Nephron progenitor cell (in vitro differentiated cells): ENCODE measurements around the gene ZBTB49.
"Not testable (repeated sequence)": the region's sequence is repeated elsewhere in the genome, so short reads cannot be mapped to it uniquely, and the experiment has no call there.

ENCODE experiments used
- DNase-seq: peaks from one replicate; pipeline ENCODE4 v3.0.0; 2021
- H3K27ac Mint-ChIP-seq: 2 replicates; pipeline ENCODE4 v1.8.0; 2021; ENCODE audit warnings: mild to moderate bottlenecking, moderate library complexity, mixed read lengths
- H3K27me3 Mint-ChIP-seq: 2 replicates; pipeline ENCODE4 v1.8.0; 2021; ENCODE audit warnings: mild to moderate bottlenecking, low read depth, mixed read lengths; ENCODE audit not compliant: poor library complexity
- H3K36me3 Mint-ChIP-seq: 2 replicates; pipeline ENCODE4 v1.8.0; 2021; ENCODE audit warnings: low read depth, mixed read lengths
- H3K4me1 Mint-ChIP-seq: 2 replicates; pipeline ENCODE4 v1.8.0; 2021; ENCODE audit warnings: mixed read lengths
- H3K4me3 Mint-ChIP-seq: 2 replicates; pipeline ENCODE4 v1.8.0; 2021; ENCODE audit warnings: mild to moderate bottlenecking, moderate library complexity, mixed read lengths
- H3K9me3 Mint-ChIP-seq: 2 replicates; pipeline ENCODE4 v1.8.0; 2021; ENCODE audit warnings: mild to moderate bottlenecking, moderate library complexity, mixed read lengths
- CTCF ChIP-seq: fragments of 200-600 bp; sonication (generic); IDR thresholded peaks from 2 replicates; pipeline ENCODE4 v1.5.0; 2021; ENCODE audit warnings: antibody characterized with exemption

Gene ZBTB49

DNA sequence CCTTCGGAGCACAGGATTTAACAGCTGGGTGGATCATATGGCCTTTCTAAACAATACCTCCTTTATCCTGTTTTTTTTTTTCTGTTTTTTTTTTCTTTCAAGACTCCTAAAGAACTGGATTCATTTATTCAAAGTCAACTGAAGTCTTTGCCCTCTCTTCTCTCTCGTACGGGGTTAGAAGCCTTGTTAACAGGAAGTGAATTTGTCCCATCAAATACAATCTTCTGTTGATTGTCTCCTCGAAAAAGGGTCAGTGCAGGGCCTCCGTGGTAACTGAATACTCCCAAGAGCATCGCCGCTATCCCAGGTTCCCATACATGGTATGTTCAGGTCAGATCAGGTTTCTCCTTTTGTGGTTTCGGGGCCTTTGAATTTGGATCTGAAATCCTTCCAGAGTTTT is 40.2 kb upstream of the ZBTB49 start:
- H3K4me1 Mint-ChIP-seq = peaks cover 42% of the 10 kb centered on the region
- H3K9me3 Mint-ChIP-seq = no peaks in the 10 kb centered on the region
- peak overlapping the region; percentile 91 for H3K27ac Mint-ChIP-seq
- DNase-seq = no peak
- H3K36me3 Mint-ChIP-seq = peaks cover 12% of the 10 kb centered on the region
- no peak for TF ChIP-seq CTCF
- H3K4me3 Mint-ChIP-seq = peak overlapping the region; percentile 76
- H3K27me3 Mint-ChIP-seq = peaks cover 32% of the 10 kb centered on the region

GRCh38 chr4:4254199-4254598 is 35.9 kb upstream of the ZBTB49 start:
- H3K4me3 Mint-ChIP-seq = no peak overlapping the region
- peaks cover 25% of the 10 kb centered on the region for H3K4me1 Mint-ChIP-seq
- DNase-seq = no peak
- H3K27me3 Mint-ChIP-seq = peaks cover 42% of the 10 kb centered on the region
- no peak overlapping the region for H3K27ac Mint-ChIP-seq
- H3K9me3 Mint-ChIP-seq = no peaks in the 10 kb centered on the region
- no peak for TF ChIP-seq CTCF
- H3K36me3 Mint-ChIP-seq = no peaks in the 10 kb centered on the region

DNA sequence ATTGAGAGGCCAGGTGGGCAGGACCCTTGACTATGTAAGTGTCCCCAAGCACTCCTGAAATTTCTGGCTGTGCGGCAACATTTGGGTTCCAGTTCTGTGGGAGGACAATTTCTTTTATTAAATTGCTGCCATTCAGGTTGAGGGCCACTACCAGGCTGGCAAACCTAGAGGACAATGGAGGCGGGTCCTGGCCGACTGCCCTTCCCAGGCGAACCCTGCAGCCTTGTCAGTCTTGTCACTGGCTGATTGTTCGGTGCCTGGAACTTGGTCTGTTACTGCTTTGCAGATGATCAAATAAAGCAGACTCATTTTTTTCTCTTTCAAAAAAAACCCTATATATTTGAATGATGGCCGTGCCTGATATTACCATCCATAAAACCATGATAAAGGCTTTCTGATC is 35.4 kb upstream of the ZBTB49 start:
- no peak for TF ChIP-seq CTCF
- Mint-ChIP-seq H3K9me3 (no peaks in the 10 kb centered on the region), H3K4me1 (peaks cover 25% of the 10 kb centered on the region), H3K27me3 (peaks cover 42% of the 10 kb centered on the region), H3K36me3 (no peaks in the 10 kb centered on the region), H3K27ac (no peak overlapping the region), H3K4me3 (no peak overlapping the region)
- DNase-seq = no peak

- H3K27me3 Mint-ChIP-seq = peaks cover 41% of the 10 kb centered on the region
- H3K27ac Mint-ChIP-seq = no peak overlapping the region
- no peak for TF ChIP-seq CTCF
- peaks cover 12% of the 10 kb centered on the region for H3K4me1 Mint-ChIP-seq
- H3K36me3 Mint-ChIP-seq = no peaks in the 10 kb centered on the region
- DNase-seq = no peak
- H3K4me3 Mint-ChIP-seq = no peak overlapping the region
- H3K9me3 Mint-ChIP-seq = no peaks in the 10 kb centered on the region
These were observed 33.3 kb upstream of the ZBTB49 start for GRCh38 chr4:4256799-4257198.

DNA sequence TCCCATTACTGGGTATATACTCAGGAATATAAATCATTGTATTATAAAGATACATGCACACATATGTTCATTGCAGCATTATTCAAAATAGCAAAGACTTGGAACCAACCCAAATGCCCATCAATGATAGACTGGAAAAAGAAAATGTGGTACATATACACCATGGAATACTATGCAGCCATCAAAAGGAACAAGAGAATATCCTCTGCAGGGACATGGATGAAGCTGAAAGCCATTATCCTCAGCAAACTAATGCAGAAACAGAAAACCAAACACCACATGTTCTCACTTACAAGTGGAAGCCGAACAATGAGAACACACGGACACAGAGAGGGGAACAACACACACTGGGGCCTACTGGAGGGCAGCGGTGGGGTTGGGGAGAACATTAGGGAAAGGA is 32.3 kb upstream of the ZBTB49 start:
- peaks cover 12% of the 10 kb centered on the region for H3K4me1 Mint-ChIP-seq
- H3K4me3 Mint-ChIP-seq, DNase-seq, H3K27ac Mint-ChIP-seq, H3K36me3 Mint-ChIP-seq, H3K9me3 Mint-ChIP-seq: not testable (repeated sequence)
- peaks cover 32% of the 10 kb centered on the region for H3K27me3 Mint-ChIP-seq

GRCh38 chr4:4259484-4260100 is 30.5 kb upstream of the ZBTB49 start:
- no peaks in the 10 kb centered on the region for H3K9me3 Mint-ChIP-seq
- no peak for DNase-seq
- peak overlapping the region; percentile 71 for H3K27ac Mint-ChIP-seq

More at GRCh38 chr4:4259484-4260100, 30.5 kb upstream of the ZBTB49 start:
- TF ChIP-seq CTCF = no peak
- Mint-ChIP-seq H3K4me1 (peaks cover 12% of the 10 kb centered on the region), H3K4me3 (peak overlapping the region; percentile 8), H3K36me3 (no peaks in the 10 kb centered on the region), H3K27me3 (peaks cover 27% of the 10 kb centered on the region)
